Right atrium auricular region (tissue), 2 donors: ENCODE data around the gene EIF3K. TPM values are rescaled to one million over a fixed set of nuclear protein-coding genes. Genes with fewer than 3 reads are reported as not detected.

Source experiments
- DNase-seq: peaks from one replicate; pipeline ENCODE4 v3.0.0-alpha.2; 2019; ENCODE audit warnings: low spot score
- H3K27ac ChIP-seq, 2 donors: fragments of 200-600 bp; sonication (generic); 1 replicate in 1 of 2; 2 replicates in 1 of 2; pipeline ENCODE4 v1.5.1; 2016 to 2019
- H3K27me3 ChIP-seq, 2 donors: fragments of 200-600 bp; sonication (generic); one replicate each; pipeline versions ENCODE4 v1.5.1 to v1.6.0; 2017 to 2019
- H3K36me3 ChIP-seq: fragments of 200-600 bp; sonication (generic); one replicate; pipeline ENCODE4 v1.5.1; 2016
- H3K4me1 ChIP-seq, 2 donors: fragments of 200-600 bp; sonication (generic); one replicate each; pipeline versions ENCODE4 v1.5.1 to v1.6.0; 2017 to 2019
- H3K4me3 ChIP-seq, 2 donors: fragments of 200-600 bp; sonication (generic); 1 replicate in 1 of 2; 2 replicates in 1 of 2; pipeline ENCODE4 v1.5.1; 2017 to 2019; ENCODE audit warnings: mild to moderate bottlenecking in 1 of 2, moderate library complexity in 1 of 2
- H3K9me3 ChIP-seq, 2 donors: fragments of 200-600 bp; sonication (generic); one replicate each; pipeline ENCODE4 v1.5.1; 2019
- total RNA-seq, 2 donors: library from RNA; depleted of rRNA; stranded (reverse); fragments of >200 nt; gene quantifications; one replicate each; pipeline ENCODE4 v1.1.0, GENCODE V29; 2016
- TF ChIP-seq, protein P1 (sequence below), 2 donors: fragments of 200-600 bp; sonication (generic); IDR thresholded peaks; one replicate each; pipeline ENCODE4 v1.5.1; 2019; ENCODE audit warnings: antibody characterized with exemption in 2 of 2

The EIF3K gene
- total RNA-seq, 2 donors from 2014 or later, result 716 to 786 TPM

GRCh38 chr19:38667661-38668171 is 48.7 kb downstream of the EIF3K start:
- peak overlapping the region; percentile 97 to 98 for H3K27ac ChIP-seq
- no peak overlapping the region for H3K4me3 ChIP-seq
- peaks cover 0 to 100% of the 10 kb centered on the region in 2 donors for H3K4me1 ChIP-seq
- TF ChIP-seq, protein P1, sequence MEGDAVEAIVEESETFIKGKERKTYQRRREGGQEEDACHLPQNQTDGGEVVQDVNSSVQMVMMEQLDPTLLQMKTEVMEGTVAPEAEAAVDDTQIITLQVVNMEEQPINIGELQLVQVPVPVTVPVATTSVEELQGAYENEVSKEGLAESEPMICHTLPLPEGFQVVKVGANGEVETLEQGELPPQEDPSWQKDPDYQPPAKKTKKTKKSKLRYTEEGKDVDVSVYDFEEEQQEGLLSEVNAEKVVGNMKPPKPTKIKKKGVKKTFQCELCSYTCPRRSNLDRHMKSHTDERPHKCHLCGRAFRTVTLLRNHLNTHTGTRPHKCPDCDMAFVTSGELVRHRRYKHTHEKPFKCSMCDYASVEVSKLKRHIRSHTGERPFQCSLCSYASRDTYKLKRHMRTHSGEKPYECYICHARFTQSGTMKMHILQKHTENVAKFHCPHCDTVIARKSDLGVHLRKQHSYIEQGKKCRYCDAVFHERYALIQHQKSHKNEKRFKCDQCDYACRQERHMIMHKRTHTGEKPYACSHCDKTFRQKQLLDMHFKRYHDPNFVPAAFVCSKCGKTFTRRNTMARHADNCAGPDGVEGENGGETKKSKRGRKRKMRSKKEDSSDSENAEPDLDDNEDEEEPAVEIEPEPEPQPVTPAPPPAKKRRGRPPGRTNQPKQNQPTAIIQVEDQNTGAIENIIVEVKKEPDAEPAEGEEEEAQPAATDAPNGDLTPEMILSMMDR (IDR thresholded peaks at IDR 0.05), result no peak
- no peaks in the 10 kb centered on the region for H3K27me3 ChIP-seq
- no peaks in the 10 kb centered on the region for H3K36me3 ChIP-seq
- no peak for DNase-seq
- H3K9me3 ChIP-seq, result no peaks in the 10 kb centered on the region

DNA sequence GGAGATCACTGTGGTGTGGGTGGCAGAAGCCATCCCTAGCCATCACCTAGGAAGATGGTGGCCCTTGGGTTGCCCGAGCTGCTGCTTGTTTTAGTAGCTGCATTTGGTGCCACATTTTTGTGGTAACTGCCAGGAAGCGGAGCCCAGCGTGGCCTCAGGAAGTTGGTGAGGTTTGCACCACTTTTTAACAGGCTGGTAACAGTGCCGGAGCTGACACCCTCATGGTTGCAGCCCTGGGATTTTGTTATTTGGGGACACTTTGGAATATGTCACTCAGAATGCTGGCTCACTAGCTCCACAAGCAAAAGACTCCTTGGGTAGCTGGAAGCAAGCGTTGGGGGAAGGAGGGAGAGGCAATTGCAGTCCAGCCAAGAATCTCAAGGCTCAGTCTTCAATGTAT is 50.6 kb downstream of the EIF3K start:
- no peak overlapping the region for H3K4me3 ChIP-seq
- peaks cover 0 to 94% of the 10 kb centered on the region in 2 donors for H3K4me1 ChIP-seq
- H3K9me3 ChIP-seq, result no peaks in the 10 kb centered on the region
- H3K36me3 ChIP-seq, result no peaks in the 10 kb centered on the region
- no peak for DNase-seq
- TF ChIP-seq, protein P1 (IDR thresholded peaks at IDR 0.05), result no peak
- H3K27ac ChIP-seq, result peak overlapping the region; percentile 97 to 98
- H3K27me3 ChIP-seq, result no peaks in the 10 kb centered on the region

DNA sequence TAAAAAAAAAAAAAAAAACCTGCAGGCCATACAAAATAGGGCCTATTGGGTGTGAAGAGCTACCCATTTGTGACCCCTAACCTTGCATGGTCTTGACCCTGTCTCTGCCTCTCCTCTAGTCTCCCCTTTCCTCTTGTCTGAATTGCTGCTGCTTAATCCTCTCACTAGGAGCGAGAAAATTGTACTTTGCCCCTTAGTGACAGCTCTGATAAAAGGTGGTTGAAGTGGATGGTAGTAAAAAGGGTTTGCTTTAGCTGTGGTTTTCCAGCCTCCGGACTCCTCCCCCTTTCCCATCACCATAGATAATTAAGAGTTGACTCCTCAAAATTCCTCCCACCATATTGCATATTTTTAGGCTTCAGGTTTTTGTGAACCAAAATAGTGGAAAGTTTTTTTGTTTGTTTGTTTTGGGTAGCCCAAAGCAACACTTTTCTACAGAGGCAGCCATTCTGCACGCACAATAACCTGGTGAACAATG is 52.0 kb downstream of the EIF3K start:
- DNase-seq, result no peak
- TF ChIP-seq, protein P1 (IDR thresholded peaks at IDR 0.05), result no peak

DNA sequence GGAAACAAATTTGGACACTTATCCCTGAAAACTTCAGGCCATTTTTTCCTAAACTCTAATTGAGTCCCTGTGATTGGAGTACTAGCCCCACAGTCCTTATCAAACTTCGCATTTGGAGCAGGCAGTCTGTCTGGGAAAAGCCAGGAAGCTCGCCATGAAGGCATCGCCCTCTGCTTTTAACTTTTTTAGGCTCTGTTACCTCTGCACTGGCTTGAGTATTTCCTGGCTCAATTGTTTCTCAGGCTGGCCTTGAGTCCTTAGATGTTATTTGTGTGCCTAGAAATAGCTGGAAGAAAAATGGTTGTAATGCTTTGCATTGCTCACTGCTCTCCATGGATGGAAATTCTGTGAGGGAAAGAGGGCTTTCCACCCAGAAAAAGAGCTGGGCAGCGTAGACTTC is 52.7 kb downstream of the EIF3K start:
- H3K27me3 ChIP-seq, result no peaks in the 10 kb centered on the region
- DNase-seq, result no peak
- peaks cover 0 to 94% of the 10 kb centered on the region in 2 donors for H3K4me1 ChIP-seq
- H3K9me3 ChIP-seq, result no peaks in the 10 kb centered on the region
- no peak overlapping the region for H3K4me3 ChIP-seq
- TF ChIP-seq, protein P1 (IDR thresholded peaks at IDR 0.05), result no peak
- peak overlapping the region; percentile 97 to 98 for H3K27ac ChIP-seq
- no peaks in the 10 kb centered on the region for H3K36me3 ChIP-seq

More for the DNA sequence above, 52.0 kb downstream of the EIF3K start:
- peaks cover 0 to 94% of the 10 kb centered on the region in 2 donors for H3K4me1 ChIP-seq
- no peaks in the 10 kb centered on the region for H3K36me3 ChIP-seq
- peak overlapping the region; percentile 97 to 98 for H3K27ac ChIP-seq
- no peaks in the 10 kb centered on the region for H3K27me3 ChIP-seq
- H3K4me3 ChIP-seq, result no peak overlapping the region
- H3K9me3 ChIP-seq, result no peaks in the 10 kb centered on the region

GRCh38 chr19:38673030-38673429 is 54.0 kb downstream of the EIF3K start:
- no peak for DNase-seq
- H3K4me1 ChIP-seq, result peaks cover 0 to 92% of the 10 kb centered on the region in 2 donors
- H3K4me3 ChIP-seq, result no peak overlapping the region
- peak overlapping the region; percentile 97 to 98 for H3K27ac ChIP-seq
- H3K36me3 ChIP-seq, result peaks cover 6% of the 10 kb centered on the region
- no peaks in the 10 kb centered on the region for H3K9me3 ChIP-seq
- TF ChIP-seq, protein P1 (IDR thresholded peaks at IDR 0.05), result no peak
- H3K27me3 ChIP-seq, result no peaks in the 10 kb centered on the region
